ENCODE measurements around the gene RAB27B.

Gene RAB27B

DNA sequence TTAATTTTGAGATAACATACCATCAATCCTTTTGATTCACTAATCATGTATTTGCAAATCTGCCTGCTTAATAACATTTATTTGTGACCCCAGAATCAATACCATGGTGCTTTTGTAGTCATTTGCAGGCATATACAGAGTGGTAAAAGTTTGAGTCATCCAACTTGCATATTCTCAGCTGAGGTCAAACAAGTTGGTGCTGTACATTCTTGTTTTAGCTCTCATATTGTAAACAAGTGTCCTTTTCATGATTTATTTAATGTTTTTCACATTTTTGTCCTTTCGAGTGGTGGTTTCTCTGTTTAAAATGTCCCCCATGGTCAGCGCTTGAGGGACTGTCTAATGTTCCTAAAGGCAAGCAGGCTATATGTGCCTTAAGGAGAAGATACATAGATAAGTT, 17.5 kb downstream of the RAB27B start (continued):
- TF ChIP-seq, protein P1, sequence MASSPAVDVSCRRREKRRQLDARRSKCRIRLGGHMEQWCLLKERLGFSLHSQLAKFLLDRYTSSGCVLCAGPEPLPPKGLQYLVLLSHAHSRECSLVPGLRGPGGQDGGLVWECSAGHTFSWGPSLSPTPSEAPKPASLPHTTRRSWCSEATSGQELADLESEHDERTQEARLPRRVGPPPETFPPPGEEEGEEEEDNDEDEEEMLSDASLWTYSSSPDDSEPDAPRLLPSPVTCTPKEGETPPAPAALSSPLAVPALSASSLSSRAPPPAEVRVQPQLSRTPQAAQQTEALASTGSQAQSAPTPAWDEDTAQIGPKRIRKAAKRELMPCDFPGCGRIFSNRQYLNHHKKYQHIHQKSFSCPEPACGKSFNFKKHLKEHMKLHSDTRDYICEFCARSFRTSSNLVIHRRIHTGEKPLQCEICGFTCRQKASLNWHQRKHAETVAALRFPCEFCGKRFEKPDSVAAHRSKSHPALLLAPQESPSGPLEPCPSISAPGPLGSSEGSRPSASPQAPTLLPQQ (tag by site-specific recombination; IDR thresholded peaks at IDR 0.05): no peak

GRCh38 chr18:54848121-54848520, 19.8 kb downstream of the RAB27B start:
- CTCF ChIA-PET: interaction anchor here (0.8 kb wide), 1 partner anchor 135 kb away, joined by 3 read pairs; no protein-coding TSS in a partner anchor
- Histone ChIP-seq H3K27ac (ENCODE audit: extremely low read depth, low read depth, low read length) (no peak overlapping the region), H3K36me3 (ENCODE audit: control insufficient read depth in 2 of 2, insufficient read depth in 1 of 2, low read length in 2 of 2) (no peaks in the 10 kb centered on the region), H3K4me3 (ENCODE audit: low read depth, low read length) (no peak overlapping the region), H3K4me1 (ENCODE audit: control insufficient read depth, insufficient read depth, low read length) (no peaks in the 10 kb centered on the region), H3K9me3 (ENCODE audit: control insufficient read depth, insufficient read depth, low read depth, low read length) (no peaks in the 10 kb centered on the region)
- POLR2A ChIA-PET: no interaction called here
- TF ChIP-seq ZSCAN5A (tag by site-specific recombination; IDR thresholded peaks at IDR 0.05): no peak
- TF ChIP-seq ZNF677 (tag by site-specific recombination; IDR thresholded peaks at IDR 0.05): no peak
- TF ChIP-seq ZNF654 (tag by site-specific recombination; IDR thresholded peaks at IDR 0.05; ENCODE audit: low read depth): no peak

GRCh38 chr18:54849683-54850082, 21.4 kb downstream of the RAB27B start:
- POLR2A ChIA-PET: no interaction called here
- no peaks in the 10 kb centered on the region for H3K36me3 ChIP-seq (ENCODE audit: control insufficient read depth in 2 of 2, insufficient read depth in 1 of 2, low read length in 2 of 2)
- no peak overlapping the region for H3K27ac ChIP-seq (ENCODE audit: extremely low read depth, low read depth, low read length)
- TF ChIP-seq ZNF626 (tag by site-specific recombination; IDR thresholded peaks at IDR 0.05): no peak
- no peak for TF ChIP-seq ZNF2 (tag by site-specific recombination; IDR thresholded peaks at IDR 0.05)
- no peak for TF ChIP-seq ZNF132 (tag by site-specific recombination; IDR thresholded peaks at IDR 0.05; ENCODE audit: borderline replicate concordance)
- no peak for TF ChIP-seq ZNF76 (tag by site-specific recombination; IDR thresholded peaks at IDR 0.05; ENCODE audit: borderline replicate concordance, low read depth)
- no peak for TF ChIP-seq KLF16 (tag by site-specific recombination; IDR thresholded peaks at IDR 0.05)
- TF ChIP-seq ZBTB17 (tag by site-specific recombination; IDR thresholded peaks at IDR 0.05): no peak
- TF ChIP-seq PRDM1 (tag by site-specific recombination; IDR thresholded peaks at IDR 0.05): no peak
- no peak for TF ChIP-seq ZNF366 (tag by site-specific recombination; conservative IDR thresholded peaks at IDR 0.05)
- TF ChIP-seq ZFP69B (tag by site-specific recombination; IDR thresholded peaks at IDR 0.05): no peak
- TF ChIP-seq ZNF221 (tag by site-specific recombination; IDR thresholded peaks at IDR 0.05; ENCODE audit: borderline replicate concordance): no peak
- TF ChIP-seq ZNF26 (tag by site-specific recombination; IDR thresholded peaks at IDR 0.05): no peak
- no peak for TF ChIP-seq ZNF707 (tag by site-specific recombination; IDR thresholded peaks at IDR 0.05)
- no peak for TF ChIP-seq GFI1B (tag by site-specific recombination; IDR thresholded peaks at IDR 0.05)
- TF ChIP-seq ZSCAN30 (tag by site-specific recombination; IDR thresholded peaks at IDR 0.05): no peak
- H3K4me3 ChIP-seq (ENCODE audit: low read depth, low read length): no peak overlapping the region
- no peaks in the 10 kb centered on the region for H3K4me1 ChIP-seq (ENCODE audit: control insufficient read depth, insufficient read depth, low read length)
- H3K9me3 ChIP-seq (ENCODE audit: control insufficient read depth, insufficient read depth, low read depth, low read length): no peaks in the 10 kb centered on the region
- CTCF ChIA-PET: interaction anchor here (1.2 kb wide), 1 partner anchor 12 kb away, joined by 3 read pairs; no protein-coding TSS in a partner anchor

All from HEK293 (cell line).